Cardiac fibroblast (primary cell): ENCODE results near the gene FBP1.
A peak's percentile ranks its signal among the peaks of the same experiment; 100 is the strongest.

ENCODE experiments used
- DNase-seq, 2 donors: peaks; one replicate each; pipeline versions ENCODE4 v3.0.0 to v3.0.0-alpha.2; 2010; ENCODE audit warnings: low read depth in 2 of 2
- H3K4me3 ChIP-seq, 2 donors: replicated peaks in 1 of 2; 1 replicate in 1 of 2; 2 replicates in 1 of 2; pipeline ENCODE4 v1.5.1; 2011; ENCODE audit warnings: low read depth in 2 of 2, low read length in 2 of 2, mild to moderate bottlenecking in 2 of 2, moderate library complexity in 1 of 2
- TF ChIP-seq, protein P1 (sequence below): IDR thresholded peaks from one replicate; pipeline ENCODE4 v1.5.1; 2011; ENCODE audit warnings: low read depth, mild to moderate bottlenecking, low read length, inconsistent platforms

FBP1 gene

DNA sequence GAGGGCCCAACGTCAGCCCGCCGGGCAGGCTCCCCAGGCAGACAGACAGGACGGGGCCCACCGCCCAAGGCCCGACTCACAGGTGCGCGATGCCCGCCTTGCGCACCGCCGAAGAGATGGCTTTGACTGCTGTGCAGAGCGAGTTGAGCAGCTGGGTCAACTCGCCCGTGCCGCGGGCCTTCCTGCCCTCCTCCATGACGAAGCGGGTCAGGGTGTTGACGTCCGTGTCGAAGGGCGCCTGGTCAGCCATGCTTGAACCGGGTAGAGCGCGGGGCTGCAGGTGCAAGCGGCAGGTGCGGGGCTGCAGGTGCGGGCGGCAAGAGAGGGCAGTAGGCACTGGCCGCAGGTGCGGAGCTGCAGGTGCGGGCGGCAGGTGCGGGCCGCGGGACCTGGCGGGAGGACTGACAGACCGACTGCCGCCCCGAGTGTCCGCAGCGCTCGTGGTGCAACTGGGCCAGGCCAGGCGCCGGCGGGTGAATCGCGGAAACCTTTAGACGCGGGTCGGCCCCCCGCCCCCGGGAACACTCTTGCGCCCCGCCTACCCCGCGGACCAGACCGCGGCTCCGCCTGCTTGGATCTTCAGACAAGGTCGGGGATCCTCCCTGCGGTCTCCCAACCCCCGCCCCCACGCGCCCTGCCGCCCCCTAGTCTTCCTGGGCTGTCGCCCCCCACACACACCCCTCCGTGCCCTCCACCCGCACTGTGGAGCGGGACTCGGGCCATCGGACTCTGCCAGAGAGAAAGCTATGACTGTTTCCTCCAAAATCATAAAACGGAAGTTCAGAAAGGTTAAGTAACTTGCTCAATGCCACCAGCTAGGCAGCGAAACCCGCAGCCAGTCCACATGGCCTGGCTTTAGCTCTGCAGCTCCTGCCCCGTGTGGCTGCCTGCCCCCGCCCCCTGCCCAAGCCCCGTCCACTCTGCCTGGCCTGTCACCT lies at the start of gene FBP1:
FBP1 (minus strand) TSS at position 458 of the 938 bp plus-strand sequence; CDS start at position 250, 208 bp downstream.
- TF ChIP-seq, protein P1, sequence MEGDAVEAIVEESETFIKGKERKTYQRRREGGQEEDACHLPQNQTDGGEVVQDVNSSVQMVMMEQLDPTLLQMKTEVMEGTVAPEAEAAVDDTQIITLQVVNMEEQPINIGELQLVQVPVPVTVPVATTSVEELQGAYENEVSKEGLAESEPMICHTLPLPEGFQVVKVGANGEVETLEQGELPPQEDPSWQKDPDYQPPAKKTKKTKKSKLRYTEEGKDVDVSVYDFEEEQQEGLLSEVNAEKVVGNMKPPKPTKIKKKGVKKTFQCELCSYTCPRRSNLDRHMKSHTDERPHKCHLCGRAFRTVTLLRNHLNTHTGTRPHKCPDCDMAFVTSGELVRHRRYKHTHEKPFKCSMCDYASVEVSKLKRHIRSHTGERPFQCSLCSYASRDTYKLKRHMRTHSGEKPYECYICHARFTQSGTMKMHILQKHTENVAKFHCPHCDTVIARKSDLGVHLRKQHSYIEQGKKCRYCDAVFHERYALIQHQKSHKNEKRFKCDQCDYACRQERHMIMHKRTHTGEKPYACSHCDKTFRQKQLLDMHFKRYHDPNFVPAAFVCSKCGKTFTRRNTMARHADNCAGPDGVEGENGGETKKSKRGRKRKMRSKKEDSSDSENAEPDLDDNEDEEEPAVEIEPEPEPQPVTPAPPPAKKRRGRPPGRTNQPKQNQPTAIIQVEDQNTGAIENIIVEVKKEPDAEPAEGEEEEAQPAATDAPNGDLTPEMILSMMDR, result no peak
- peak in 1 of 2 donors; percentile 7 for DNase-seq
- H3K4me3 ChIP-seq, result peak within 1 kb of the TSS; percentile 38 to 40

DNA sequence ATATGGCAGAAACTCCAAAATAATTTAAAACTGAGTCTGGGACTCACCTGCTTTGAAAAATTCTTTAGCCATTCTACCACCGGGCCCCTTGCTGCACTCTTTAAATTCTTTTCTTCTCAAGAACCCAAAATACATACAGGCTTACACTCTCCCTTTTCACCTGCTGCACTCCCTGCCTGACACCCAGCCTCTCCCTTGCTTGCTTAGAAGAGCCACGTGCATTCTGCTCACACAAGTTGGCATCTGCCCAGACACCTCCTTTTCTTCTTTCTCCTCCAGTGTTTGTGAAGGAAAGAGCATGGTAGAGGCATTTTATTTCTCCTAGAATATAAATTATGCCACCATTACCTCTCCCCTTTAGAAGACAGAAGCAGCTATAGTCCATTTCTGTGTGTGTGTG lies 48.1 kb upstream of the FBP1 start:
- DNase-seq, result no peak
- no peak overlapping the region for H3K4me3 ChIP-seq
- TF ChIP-seq, protein P1, result no peak

DNA sequence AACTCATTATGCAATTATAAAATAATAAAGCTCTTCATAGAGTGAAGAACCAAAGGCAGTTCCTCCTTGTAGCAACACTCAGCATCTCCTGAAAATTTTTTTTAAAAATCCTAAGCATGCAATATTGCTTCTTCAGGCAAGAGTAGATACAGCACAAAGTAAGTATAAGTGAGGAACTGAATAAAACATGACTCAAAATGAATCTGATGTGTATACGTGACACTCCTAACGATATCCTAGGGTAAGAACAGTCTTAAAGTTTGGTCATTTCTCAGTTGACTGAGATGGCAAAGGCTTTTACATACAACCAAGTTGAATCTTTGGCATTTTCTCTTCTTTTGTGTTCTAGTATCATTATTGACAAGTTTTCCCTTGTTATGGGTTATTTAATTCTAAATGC lies 46.0 kb upstream of the FBP1 start:
- H3K4me3 ChIP-seq, result no peak overlapping the region
- no peak for DNase-seq
- TF ChIP-seq, protein P1, result no peak

DNA sequence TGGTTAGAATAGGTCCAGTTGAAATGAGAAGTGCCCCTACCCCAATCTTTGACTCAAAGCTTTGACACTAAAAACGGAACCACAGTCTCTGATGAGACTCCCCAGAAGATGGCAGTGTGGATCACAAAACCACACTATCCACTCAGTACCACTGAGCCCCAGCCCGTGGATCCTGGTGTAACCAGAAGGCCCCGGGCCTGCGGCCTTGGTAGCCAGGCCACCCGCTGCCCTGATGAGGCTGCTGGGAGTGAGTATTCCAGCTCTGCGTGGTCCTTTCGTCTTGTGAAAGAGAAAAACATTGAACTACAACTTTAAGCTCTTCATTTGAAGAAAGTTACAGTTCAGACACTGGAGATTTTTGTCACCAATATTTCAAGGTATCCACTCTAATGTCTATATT lies 42.2 kb upstream of the FBP1 start:
- TF ChIP-seq, protein P1, result peak; percentile 62

DNA sequence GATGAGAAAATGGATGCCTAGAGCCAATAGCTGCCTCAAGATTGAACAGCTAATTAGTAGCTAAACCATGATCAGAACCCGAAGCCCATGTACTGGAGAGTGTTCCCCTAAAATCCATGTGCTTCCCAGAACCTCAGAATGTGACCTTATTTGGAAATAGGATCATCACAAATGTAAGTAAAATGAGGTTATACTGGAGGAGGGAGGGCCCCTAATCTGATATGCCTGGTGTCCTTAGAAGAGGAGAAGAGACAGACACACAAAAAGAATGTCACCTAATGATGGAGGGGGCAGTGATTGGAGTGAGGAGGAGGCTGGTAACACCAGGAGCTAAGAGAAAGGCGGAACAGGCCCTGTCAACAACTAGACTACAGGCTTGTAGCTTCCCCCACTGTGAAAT lies 41.3 kb upstream of the FBP1 start:
- TF ChIP-seq, protein P1, result no peak
- DNase-seq, result no peak
- no peak overlapping the region for H3K4me3 ChIP-seq

More for the DNA sequence above, 42.2 kb upstream of the FBP1 start:
- no peak overlapping the region for H3K4me3 ChIP-seq
- DNase-seq, result peak; percentile 83 to 85

DNA sequence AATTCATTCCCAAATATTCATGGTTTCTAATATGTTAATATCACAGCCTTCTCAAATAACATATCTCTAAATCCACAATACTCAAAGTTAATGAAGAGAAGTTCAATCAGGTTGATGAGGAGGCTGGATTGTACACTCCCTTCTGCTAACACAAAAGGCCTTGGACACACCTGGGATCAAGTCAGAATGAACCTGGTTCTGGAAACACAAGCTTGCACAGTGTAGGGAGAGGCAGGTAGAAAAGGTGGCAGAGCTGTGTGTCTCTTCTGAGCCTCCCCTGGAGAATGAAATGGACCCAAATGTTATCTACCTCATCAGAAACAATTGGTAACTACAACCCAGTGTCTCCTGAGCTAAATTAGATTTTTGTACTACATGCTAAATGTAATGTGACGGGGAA lies 40.7 kb upstream of the FBP1 start:
- H3K4me3 ChIP-seq, result no peak overlapping the region
- TF ChIP-seq, protein P1, result no peak
- no peak for DNase-seq
